HCT116 (cell line): Measurements from ENCODE around the gene CERS6. TPM values are rescaled to one million over a fixed set of nuclear protein-coding genes. Genes with fewer than 3 reads are reported as not detected.

Source experiments
- ATAC-seq: fragments of 200-7000 bp; cut with Tn5 transposase; 2 replicates; pipeline ENCODE4 v1.9.1; 2020; ENCODE audit warnings: mild to moderate bottlenecking, moderate library complexity
- BruUV-seq: library from RNA; stranded (reverse); fragments of 400-500 nt; replicated peaks from 2 replicates; lab custom pipeline; 2021; lab: Mats Ljungman, UMichigan
- CTCF ChIA-PET: fragments of 300-600 bp; sonication (Branson Sonifier 250); formaldehyde crosslinking; loops from one replicate; lab custom pipeline; 2021; ENCODE audit warnings: antibody characterized with exemption; lab: Charles Lee
- POLR2A ChIA-PET: fragments of 300-600, 350-600 bp; sonication (Branson Sonifier 250); formaldehyde crosslinking; loops from one replicate; lab custom pipeline; 2021; ENCODE audit warnings: antibody characterized with exemption; lab: Charles Lee
- RAD21 ChIA-PET, 2 experiments: fragments of 300-600 bp; sonication (Branson Sonifier 250); formaldehyde crosslinking; loops; one replicate each; lab custom pipeline; 2023; ENCODE audit warnings: low total read pairs in 2 of 2; ENCODE audit not compliant: uncharacterized antibody in 2 of 2, unreplicated experiment in 2 of 2, low non-redundant PET in 1 of 2; lab: Charles Lee
- DNase-seq: peaks from one replicate; pipeline ENCODE4 v3.0.0-alpha.2; 2010; ENCODE audit warnings: low read depth, low spot score
- H2AFZ ChIP-seq: fragments of 200-600 bp; shearing (Covaris generic), sonication (generic); 2 replicates; pipeline ENCODE4 v1.6.1; 2017; ENCODE audit warnings: low read depth, mixed run types, mixed read lengths, antibody characterized with exemption, low read length; ENCODE audit not compliant: poor library complexity, severe bottlenecking
- H3K27ac ChIP-seq: 2 replicates; pipeline ENCODE4 v1.5.1; 2012; ENCODE audit warnings: low read depth, low read length
- H3K27me3 ChIP-seq: fragments of 200-600 bp; sonication (generic); 2 replicates; pipeline ENCODE4 v1.6.1; 2016; ENCODE audit warnings: mixed run types, low read length, mixed read lengths; ENCODE audit not compliant: insufficient read depth
- H3K36me3 ChIP-seq, 2 experiments: fragments of 200-500 bp in 1 of 2; fragments of 200-600 bp in 1 of 2; sonication (Bioruptor generic) in 1 of 2; sonication (generic) in 1 of 2; 2 replicates each; pipeline versions ENCODE4 v1.5.1 to v1.6.1; 2014 to 2016; ENCODE audit warnings: low read length in 2 of 2, inconsistent platforms in 1 of 2, mixed read lengths in 1 of 2, mixed run types in 1 of 2; ENCODE audit not compliant: insufficient read depth in 2 of 2, control insufficient read depth in 1 of 2
- H3K4me1 ChIP-seq, 2 experiments: fragments of 200-600 bp in 1 of 2; sonication (generic) in 1 of 2; 2 replicates each; pipeline versions ENCODE4 v1.5.1 to v1.6.1; 2012 to 2017; ENCODE audit warnings: low read length in 2 of 2, inconsistent platforms in 1 of 2, mild to moderate bottlenecking in 1 of 2, mixed read lengths in 1 of 2, mixed run types in 1 of 2, moderate library complexity in 1 of 2; ENCODE audit not compliant: insufficient read depth in 2 of 2, control insufficient read depth in 1 of 2
- H3K4me2 ChIP-seq: fragments of 200-600 bp; sonication (generic); 2 replicates; pipeline ENCODE4 v1.6.1; 2017; ENCODE audit warnings: mixed run types, low read length, mixed read lengths
- H3K4me3 ChIP-seq, 2 experiments: fragments of 200-600 bp in 1 of 2; sonication (generic) in 1 of 2; replicated peaks in 1 of 2; 2 replicates each; pipeline ENCODE4 v1.5.1; 2011 to 2016; ENCODE audit warnings: low read length in 2 of 2, control low read depth in 1 of 2, low read depth in 1 of 2, mild to moderate bottlenecking in 1 of 2, mixed read lengths in 1 of 2, mixed run types in 1 of 2
- H3K79me2 ChIP-seq: fragments of 200-600 bp; sonication (generic); 2 replicates; pipeline ENCODE4 v1.6.1; 2017; ENCODE audit warnings: mild to moderate bottlenecking, mixed run types, low read length, moderate library complexity, mixed read lengths; ENCODE audit not compliant: insufficient read depth
- H3K9ac ChIP-seq: fragments of 200-600 bp; sonication (generic); 2 replicates; pipeline ENCODE4 v1.6.1; 2016; ENCODE audit warnings: low read length, mixed read lengths
- H3K9me2 ChIP-seq: fragments of 200-600 bp; sonication (generic), shearing (Covaris generic); 2 replicates; pipeline ENCODE4 v1.6.1; 2017; ENCODE audit warnings: mixed run types, mild to moderate bottlenecking, moderate library complexity; ENCODE audit not compliant: insufficient read depth
- H3K9me3 ChIP-seq, 2 experiments: fragments of 200-500 bp in 1 of 2; fragments of 200-600 bp in 1 of 2; sonication (Bioruptor generic) in 1 of 2; sonication (generic) in 1 of 2; 2 replicates each; pipeline ENCODE4 v1.6.1; 2014 to 2017; ENCODE audit warnings: low read length in 2 of 2, mixed read lengths in 2 of 2, inconsistent platforms in 1 of 2, low read depth in 1 of 2, mild to moderate bottlenecking in 1 of 2, mixed run types in 1 of 2, moderate library complexity in 1 of 2; ENCODE audit not compliant: control insufficient read depth in 1 of 2, insufficient read depth in 1 of 2
- H4K20me1 ChIP-seq: fragments of 200-600 bp; sonication (generic), shearing (Covaris generic); 2 replicates; pipeline ENCODE4 v1.6.1; 2017; ENCODE audit warnings: mixed run types, mild to moderate bottlenecking, moderate library complexity; ENCODE audit not compliant: insufficient read depth
- CTCF ChIP-seq, 3 experiments: fragments of 200-600 bp in 1 of 3; sonication (generic) in 1 of 3; IDR thresholded peaks in 2 of 3; conservative IDR thresholded peaks in 1 of 3; 2 replicates each; pipeline ENCODE4 v1.5.1; 2012 to 2017; ENCODE audit warnings: low read depth in 2 of 3, low read length in 2 of 3, antibody characterized with exemption in 1 of 3, borderline replicate concordance in 1 of 3, control low read depth in 1 of 3, mild to moderate bottlenecking in 1 of 3, mixed read lengths in 1 of 3, mixed run types in 1 of 3, moderate library complexity in 1 of 3; ENCODE audit not compliant: insufficient read depth in 1 of 3
- EGR1 ChIP-seq: IDR thresholded peaks from 2 replicates; pipeline ENCODE4 v1.6.1; 2012; ENCODE audit warnings: low read depth
- JUND ChIP-seq: IDR thresholded peaks from 2 replicates; pipeline ENCODE4 v1.6.1; 2012
- POLR2AphosphoS5 ChIP-seq: IDR thresholded peaks from 2 replicates; pipeline ENCODE4 v1.6.1; 2011; ENCODE audit warnings: mild to moderate bottlenecking, low read depth, low read length, moderate library complexity
- SIN3A ChIP-seq: IDR thresholded peaks from 2 replicates; pipeline ENCODE4 v1.6.1; 2012; ENCODE audit warnings: low read depth
- SP1 ChIP-seq: IDR thresholded peaks from 2 replicates; pipeline ENCODE4 v1.6.1; 2012; ENCODE audit warnings: low read depth
- SRF ChIP-seq: IDR thresholded peaks from 2 replicates; pipeline ENCODE4 v1.6.1; 2012; ENCODE audit warnings: low read depth
- ZNF274 ChIP-seq: fragments of 200-500 bp; sonication (Bioruptor generic); IDR thresholded peaks from 2 replicates; pipeline ENCODE4 v1.6.1; 2014; ENCODE audit warnings: mild to moderate bottlenecking, low read depth, low read length, inconsistent platforms
- intact Hi-C: fragments of 100-400 bp; cut with micrococcal nuclease; formaldehyde crosslinking; loops from 2 replicates; pipeline ENCODE4 v1.10.0; 2022
- total RNA-seq: library from RNA; stranded (reverse); gene quantifications from one replicate; pipeline ENCODE4 v1.2.1, GENCODE V29; 2021; ENCODE audit not compliant: unreplicated experiment
- TF ChIP-seq, protein P1 (sequence below): IDR thresholded peaks from 2 replicates; pipeline ENCODE4 v1.6.1; 2011; ENCODE audit warnings: mild to moderate bottlenecking, low read length, moderate library complexity; ENCODE audit not compliant: insufficient replicate concordance; ENCODE audit errors: extremely low read depth
- TF ChIP-seq, protein P2 (sequence below): IDR thresholded peaks from 2 replicates; pipeline ENCODE4 v1.6.1; 2012

The CERS6 gene
- total RNA-seq, 1 experiment from 2014 or later: 37.0 TPM

DNA sequence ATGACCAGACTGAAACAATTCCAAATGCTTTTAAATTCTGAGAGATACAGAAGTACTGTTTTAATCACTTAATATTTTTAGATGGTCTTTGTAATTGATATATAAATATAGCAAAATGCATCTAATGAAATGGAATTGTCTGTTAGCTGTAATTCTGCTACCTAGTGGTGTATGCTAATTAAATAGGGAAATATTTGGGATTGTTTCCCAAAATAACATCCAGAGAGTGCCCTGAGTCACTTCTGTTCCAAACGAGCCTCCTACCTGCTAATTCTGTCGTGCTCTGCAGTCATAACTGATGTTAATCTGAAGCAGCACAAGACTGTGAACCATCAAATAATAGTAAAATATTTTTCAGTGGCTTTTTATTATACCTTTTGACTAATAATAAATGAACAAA, 274.9 kb downstream of the CERS6 start:
- no peaks in the 10 kb centered on the region for H3K27me3 ChIP-seq
- no peak for ATAC-seq
- H3K4me3 ChIP-seq: no peak overlapping the region
- DNase-seq: no peak
- ChIA-PET CTCF (no interaction called here), RAD21 (no interaction called here), POLR2A (no interaction called here)
- TF ChIP-seq, protein P1, sequence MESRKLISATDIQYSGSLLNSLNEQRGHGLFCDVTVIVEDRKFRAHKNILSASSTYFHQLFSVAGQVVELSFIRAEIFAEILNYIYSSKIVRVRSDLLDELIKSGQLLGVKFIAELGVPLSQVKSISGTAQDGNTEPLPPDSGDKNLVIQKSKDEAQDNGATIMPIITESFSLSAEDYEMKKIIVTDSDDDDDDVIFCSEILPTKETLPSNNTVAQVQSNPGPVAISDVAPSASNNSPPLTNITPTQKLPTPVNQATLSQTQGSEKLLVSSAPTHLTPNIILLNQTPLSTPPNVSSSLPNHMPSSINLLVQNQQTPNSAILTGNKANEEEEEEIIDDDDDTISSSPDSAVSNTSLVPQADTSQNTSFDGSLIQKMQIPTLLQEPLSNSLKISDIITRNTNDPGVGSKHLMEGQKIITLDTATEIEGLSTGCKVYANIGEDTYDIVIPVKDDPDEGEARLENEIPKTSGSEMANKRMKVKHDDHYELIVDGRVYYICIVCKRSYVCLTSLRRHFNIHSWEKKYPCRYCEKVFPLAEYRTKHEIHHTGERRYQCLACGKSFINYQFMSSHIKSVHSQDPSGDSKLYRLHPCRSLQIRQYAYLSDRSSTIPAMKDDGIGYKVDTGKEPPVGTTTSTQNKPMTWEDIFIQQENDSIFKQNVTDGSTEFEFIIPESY: no peak
- no peak for TF ChIP-seq POLR2AphosphoS5
- TF ChIP-seq EGR1: no peak
- TF ChIP-seq SP1: no peak
- no peak for TF ChIP-seq SIN3A
- TF ChIP-seq, protein P2, sequence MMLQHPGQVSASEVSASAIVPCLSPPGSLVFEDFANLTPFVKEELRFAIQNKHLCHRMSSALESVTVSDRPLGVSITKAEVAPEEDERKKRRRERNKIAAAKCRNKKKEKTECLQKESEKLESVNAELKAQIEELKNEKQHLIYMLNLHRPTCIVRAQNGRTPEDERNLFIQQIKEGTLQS: no peak
- TF ChIP-seq CTCF (IDR thresholded peaks at IDR 0.05 in 2 of 3, conservative IDR thresholded peaks at IDR 0.05 in 1 of 3; ENCODE audit: borderline replicate concordance in 1 of 3, insufficient read depth in 1 of 3, low read depth in 2 of 3, low read length in 2 of 3): no peak
- TF ChIP-seq SRF: no peak
- TF ChIP-seq JUND: no peak
- TF ChIP-seq ZNF274: no peak
- H2AFZ ChIP-seq: no peak overlapping the region
- no peaks in the 10 kb centered on the region for H3K9me2 ChIP-seq
- no peak overlapping the region for H3K4me2 ChIP-seq
- no peaks in the 10 kb centered on the region for H4K20me1 ChIP-seq
- intact Hi-C loops: no loop called here
- H3K9ac ChIP-seq: no peak overlapping the region
- peaks cover 0 to 3% of the 10 kb centered on the region in 2 experiments; a peak in 1 of 4 replicates for H3K4me1 ChIP-seq
- no peak overlapping the region for H3K27ac ChIP-seq
- no peaks in the 10 kb centered on the region for H3K79me2 ChIP-seq
- H3K9me3 ChIP-seq: no peaks in the 10 kb centered on the region
- BruUV-seq: no TSS peak
- no peaks in the 10 kb centered on the region for H3K36me3 ChIP-seq
